Activated naive CD4-positive, alpha-beta T cell treated with Interleukin-2 at 50 U/mL for 16 hours (primary cell): ENCODE data around the gene TEKT1.
"Not testable (repeated sequence)": the region's sequence is repeated elsewhere in the genome, so short reads cannot be mapped to it uniquely, and the experiment has no call there.

ENCODE experiments used
- DNase-seq: peaks from one replicate; pipeline ENCODE4 v3.0.0-alpha.2; 2020

TEKT1 gene

GRCh38 chr17:6815775-6816174 is 15.8 kb downstream of the TEKT1 start:
- no peak for DNase-seq

- DNase-seq = no peak
Observed at GRCh38 chr17:6812295-6812694, 19.2 kb downstream of the TEKT1 start.

- DNase-seq = no peak
Observed at GRCh38 chr17:6811510-6811909, 20.0 kb downstream of the TEKT1 start.

GRCh38 chr17:6800422-6801027 is 31.0 kb downstream of the TEKT1 start:
- no peak for DNase-seq

- DNase-seq = no peak
Observed at GRCh38 chr17:6799738-6800137, 31.8 kb downstream of the TEKT1 start.

- DNase-seq = no peak
Observed at GRCh38 chr17:6797718-6798351, 33.7 kb downstream of the TEKT1 start.

GRCh38 chr17:6796887-6797490 is 34.5 kb downstream of the TEKT1 start:
- no peak for DNase-seq

- no peak for DNase-seq
Observed at GRCh38 chr17:6796017-6796886, 35.3 kb downstream of the TEKT1 start.

GRCh38 chr17:6793748-6794493 is 37.6 kb downstream of the TEKT1 start:
- no peak for DNase-seq

- DNase-seq = no peak
Observed at GRCh38 chr17:6789146-6789545, 42.4 kb downstream of the TEKT1 start.

GRCh38 chr17:6787081-6787693 is 44.3 kb downstream of the TEKT1 start:
- DNase-seq = no peak

GRCh38 chr17:6786618-6787017 is 44.9 kb downstream of the TEKT1 start:
- no peak for DNase-seq

GRCh38 chr17:6782244-6782643 is 49.3 kb downstream of the TEKT1 start:
- DNase-seq = no peak

- no peak for DNase-seq
Observed at GRCh38 chr17:6780886-6781285, 50.6 kb downstream of the TEKT1 start.

- DNase-seq = no peak
Observed at GRCh38 chr17:6780001-6780400, 51.5 kb downstream of the TEKT1 start.

GRCh38 chr17:6779411-6779810 is 52.1 kb downstream of the TEKT1 start:
- DNase-seq = no peak

- no peak for DNase-seq
Observed at GRCh38 chr17:6775871-6776405, 55.6 kb downstream of the TEKT1 start, which contains the start of gene FBXO39. FBXO39 (plus strand) TSS chr17:6776215; CDS start chr17:6779869, 3,654 bp downstream.

GRCh38 chr17:6774906-6775305 is 56.6 kb downstream of the TEKT1 start:
- not testable (repeated sequence) for DNase-seq

GRCh38 chr17:6772016-6772415 is 59.5 kb downstream of the TEKT1 start:
- DNase-seq = no peak

GRCh38 chr17:6768447-6768846 is 63.1 kb downstream of the TEKT1 start:
- DNase-seq = no peak

GRCh38 chr17:6761779-6762178 is 69.8 kb downstream of the TEKT1 start:
- no peak for DNase-seq

- DNase-seq = no peak
Observed at GRCh38 chr17:6757747-6758146, 73.8 kb downstream of the TEKT1 start.
